ENCODE results near the gene SYN1. TPM values are rescaled to one million over a fixed set of nuclear protein-coding genes. Genes with fewer than 3 reads are reported as not detected.

Gene SYN1
- total RNA-seq, 2 donors from 2014 or later: 0.14 to 4.1 TPM

DNA sequence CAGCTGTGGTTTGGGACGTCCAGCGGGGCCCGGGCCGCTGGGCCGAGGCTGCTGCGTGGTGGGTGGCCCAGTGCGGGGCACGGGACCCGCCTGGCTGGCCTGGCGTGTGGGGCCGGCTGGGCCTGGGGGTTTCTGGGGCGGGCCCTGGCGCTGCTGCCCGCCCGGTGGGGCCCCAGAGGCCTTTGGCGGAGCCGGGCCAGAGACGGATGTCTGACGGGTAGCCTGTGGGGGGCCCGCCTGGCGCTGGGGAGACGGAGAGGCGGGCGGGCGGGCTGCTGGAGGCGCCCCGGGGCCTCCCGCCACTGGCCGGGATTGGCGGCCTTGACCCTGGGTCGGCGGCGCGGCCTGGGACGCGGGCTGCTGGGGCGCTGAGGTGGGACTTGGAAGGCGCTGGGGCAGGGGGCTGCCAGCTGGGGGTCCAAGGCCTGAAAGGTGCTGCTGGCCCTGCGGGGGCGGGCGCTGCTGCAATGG, 45.5 kb downstream of the SYN1 start:
- Histone ChIP-seq H3K27me3 (replicated peaks; ENCODE audit: insufficient read depth) (no peaks in the 10 kb centered on the region), H3K36me3 (no peaks in the 10 kb centered on the region), H3K27ac (peak overlapping the region; percentile 48 to 60), H3K9me3 (no peaks in the 10 kb centered on the region), H3K4me1 (replicated peaks) (no peaks in the 10 kb centered on the region), H3K4me3 (peak overlapping the region; percentile 12 to 18)
- intact Hi-C loops (cut with DNase I): no loop called here
- no peak for DNase-seq (ENCODE audit: low spot score)
- TF ChIP-seq POLR2A (IDR thresholded peaks at IDR 0.05) (no peak), POLR2AphosphoS5 (IDR thresholded peaks at IDR 0.05) (no peak)
- TF ChIP-seq, protein P1, sequence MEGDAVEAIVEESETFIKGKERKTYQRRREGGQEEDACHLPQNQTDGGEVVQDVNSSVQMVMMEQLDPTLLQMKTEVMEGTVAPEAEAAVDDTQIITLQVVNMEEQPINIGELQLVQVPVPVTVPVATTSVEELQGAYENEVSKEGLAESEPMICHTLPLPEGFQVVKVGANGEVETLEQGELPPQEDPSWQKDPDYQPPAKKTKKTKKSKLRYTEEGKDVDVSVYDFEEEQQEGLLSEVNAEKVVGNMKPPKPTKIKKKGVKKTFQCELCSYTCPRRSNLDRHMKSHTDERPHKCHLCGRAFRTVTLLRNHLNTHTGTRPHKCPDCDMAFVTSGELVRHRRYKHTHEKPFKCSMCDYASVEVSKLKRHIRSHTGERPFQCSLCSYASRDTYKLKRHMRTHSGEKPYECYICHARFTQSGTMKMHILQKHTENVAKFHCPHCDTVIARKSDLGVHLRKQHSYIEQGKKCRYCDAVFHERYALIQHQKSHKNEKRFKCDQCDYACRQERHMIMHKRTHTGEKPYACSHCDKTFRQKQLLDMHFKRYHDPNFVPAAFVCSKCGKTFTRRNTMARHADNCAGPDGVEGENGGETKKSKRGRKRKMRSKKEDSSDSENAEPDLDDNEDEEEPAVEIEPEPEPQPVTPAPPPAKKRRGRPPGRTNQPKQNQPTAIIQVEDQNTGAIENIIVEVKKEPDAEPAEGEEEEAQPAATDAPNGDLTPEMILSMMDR (IDR thresholded peaks at IDR 0.05): no peak
- 3% methylated on average over 18 of the region's 41 CpGs for WGBS

DNA sequence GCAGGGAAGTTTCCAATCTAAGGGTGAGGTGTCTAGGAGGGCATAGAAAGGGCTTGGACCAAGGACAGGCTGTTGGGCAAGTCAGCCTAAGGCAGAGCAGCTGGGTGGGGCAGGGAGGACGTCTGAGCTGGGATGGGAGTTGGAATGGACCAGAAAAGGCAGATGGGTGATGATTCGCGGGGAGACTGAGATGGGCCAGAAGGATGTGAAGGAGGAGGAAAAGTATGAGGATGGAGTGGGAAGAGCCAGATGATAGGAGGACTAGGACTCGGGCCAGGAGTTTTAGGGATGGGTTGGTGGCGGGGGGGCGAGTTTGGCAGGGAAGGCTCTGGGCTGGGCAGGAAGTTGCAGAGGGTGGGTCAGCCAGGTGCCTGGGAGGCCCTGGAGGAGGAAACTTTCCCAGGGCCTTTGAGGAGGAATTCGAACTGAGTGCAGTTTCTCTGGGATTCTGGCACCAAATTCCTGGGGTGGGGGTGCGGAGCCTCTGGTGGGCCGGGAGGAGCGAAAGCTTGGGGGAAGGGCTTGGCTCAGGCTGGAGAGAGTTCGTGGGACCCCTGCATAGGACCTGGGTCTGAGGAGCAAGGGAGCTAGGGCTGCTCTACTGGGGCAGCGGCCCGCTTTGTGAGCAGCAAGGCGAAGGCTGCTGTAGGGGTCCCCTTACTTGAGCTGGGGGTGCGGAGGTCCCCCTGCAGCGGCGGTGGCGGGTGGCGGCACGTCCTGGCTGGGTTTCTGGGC, 46.1 kb downstream of the SYN1 start:
- no peaks in the 10 kb centered on the region for H3K36me3 ChIP-seq
- intact Hi-C loops (cut with DNase I): no loop called here
- no peaks in the 10 kb centered on the region for H3K27me3 ChIP-seq (replicated peaks; ENCODE audit: insufficient read depth)
- 7% methylated on average over 14 of the region's 20 CpGs for WGBS
- TF ChIP-seq, protein P1 (IDR thresholded peaks at IDR 0.05): no peak
- TF ChIP-seq POLR2A (IDR thresholded peaks at IDR 0.05): no peak
- peak overlapping the region; percentile 12 to 18 for H3K4me3 ChIP-seq
- H3K27ac ChIP-seq: peak overlapping the region; percentile 48 to 60
- H3K9me3 ChIP-seq: no peaks in the 10 kb centered on the region
- H3K4me1 ChIP-seq (replicated peaks): no peaks in the 10 kb centered on the region
- DNase-seq (ENCODE audit: low spot score): peak; percentile 14

DNA sequence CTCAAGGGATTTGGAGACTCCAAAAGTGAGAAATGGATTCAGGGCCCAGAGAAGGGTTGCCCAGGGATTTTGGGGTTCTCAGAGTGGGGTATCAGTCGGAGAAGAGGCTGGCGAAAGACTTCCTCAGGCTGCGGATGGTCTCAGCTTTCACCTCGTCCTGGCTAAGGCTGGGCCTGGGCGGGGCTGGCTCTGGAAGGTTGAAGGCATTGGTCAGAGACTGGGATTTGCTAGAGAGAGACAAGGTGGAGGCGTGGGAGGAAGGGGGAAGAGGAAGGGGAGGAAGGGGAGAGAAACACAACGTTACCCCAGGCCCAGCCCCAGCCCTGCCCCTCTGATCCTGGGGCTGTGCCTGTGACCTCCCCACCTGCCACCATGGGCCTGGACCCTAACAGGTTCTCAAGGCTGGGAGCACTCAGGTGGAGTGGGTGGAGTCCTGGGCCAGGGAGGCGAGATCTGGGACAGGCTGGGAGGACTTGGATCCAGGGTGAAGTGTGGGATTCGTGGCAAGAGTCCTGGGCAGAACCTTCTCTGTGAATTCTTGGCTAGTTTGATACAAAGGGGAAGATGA, 46.8 kb downstream of the SYN1 start:
- H3K9me3 ChIP-seq: no peaks in the 10 kb centered on the region
- no peaks in the 10 kb centered on the region for H3K27me3 ChIP-seq (replicated peaks; ENCODE audit: insufficient read depth)
- TF ChIP-seq POLR2AphosphoS5 (IDR thresholded peaks at IDR 0.05) (no peak), POLR2A (IDR thresholded peaks at IDR 0.05) (no peak)
- TF ChIP-seq, protein P1 (IDR thresholded peaks at IDR 0.05): no peak
- DNase-seq (ENCODE audit: low spot score): no peak
- no peaks in the 10 kb centered on the region for H3K4me1 ChIP-seq (replicated peaks)
- 64% methylated on average over 9 of the region's 9 CpGs for WGBS
- no peak overlapping the region for H3K4me3 ChIP-seq
- intact Hi-C loops (cut with DNase I): no loop called here
- no peaks in the 10 kb centered on the region for H3K36me3 ChIP-seq
- H3K27ac ChIP-seq: no peak overlapping the region

DNA sequence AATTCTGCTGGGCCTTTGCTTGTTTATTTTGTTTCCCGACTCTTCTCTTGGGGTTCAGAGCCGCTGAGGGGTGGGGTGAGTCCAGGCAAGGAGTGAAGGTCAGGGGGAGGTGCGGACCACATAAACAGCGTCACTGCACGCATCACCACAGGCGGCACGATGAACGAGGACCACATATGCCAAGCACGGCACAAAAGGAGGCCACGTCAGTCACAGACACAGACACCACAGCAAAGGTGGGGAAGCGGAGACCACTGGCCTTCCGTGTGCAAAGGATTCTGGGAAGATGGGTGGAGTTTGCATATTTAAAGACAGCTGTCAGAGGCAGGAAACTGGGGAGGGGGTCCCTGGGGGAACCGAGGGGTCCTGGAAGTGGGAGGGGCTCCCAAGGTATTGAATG, 47.8 kb downstream of the SYN1 start:
- TF ChIP-seq, protein P1 (IDR thresholded peaks at IDR 0.05): no peak
- no peak for TF ChIP-seq POLR2A (IDR thresholded peaks at IDR 0.05)
- TF ChIP-seq POLR2AphosphoS5 (IDR thresholded peaks at IDR 0.05): no peak
- no peak overlapping the region for H3K4me3 ChIP-seq
- no peaks in the 10 kb centered on the region for H3K4me1 ChIP-seq (replicated peaks)
- no peak for DNase-seq (ENCODE audit: low spot score)
- no peaks in the 10 kb centered on the region for H3K27me3 ChIP-seq (replicated peaks; ENCODE audit: insufficient read depth)
- H3K9me3 ChIP-seq: no peaks in the 10 kb centered on the region
- H3K27ac ChIP-seq: no peak overlapping the region
- 93% methylated on average over 13 of the region's 13 CpGs for WGBS
- H3K36me3 ChIP-seq: no peaks in the 10 kb centered on the region
- intact Hi-C loops (cut with DNase I): no loop called here

DNA sequence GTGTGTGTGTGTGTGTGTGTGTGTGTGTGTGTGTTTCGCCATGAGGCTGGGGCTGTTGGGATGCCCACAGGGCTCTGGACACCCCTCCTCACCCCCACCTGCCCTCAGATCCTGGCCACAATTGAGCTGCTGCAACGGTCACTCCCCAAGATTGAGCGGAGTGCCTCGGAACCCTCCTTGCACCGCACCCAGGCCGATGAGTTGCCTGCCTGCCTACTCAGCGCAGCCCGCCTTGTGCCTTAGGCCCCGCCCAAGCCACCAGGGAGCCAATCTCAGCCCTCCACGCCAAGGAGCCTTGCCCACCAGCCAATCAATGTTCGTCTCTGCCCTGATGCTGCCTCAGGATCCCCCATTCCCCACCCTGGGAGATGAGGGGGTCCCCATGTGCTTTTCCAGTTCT, 48.4 kb downstream of the SYN1 start:
- Histone ChIP-seq H3K27me3 (replicated peaks; ENCODE audit: insufficient read depth) (no peaks in the 10 kb centered on the region), H3K9me3 (no peaks in the 10 kb centered on the region), H3K4me3 (no peak overlapping the region), H3K36me3 (no peaks in the 10 kb centered on the region), H3K27ac (no peak overlapping the region), H3K4me1 (replicated peaks) (no peaks in the 10 kb centered on the region)
- intact Hi-C loops (cut with DNase I): no loop called here
- no peak for DNase-seq (ENCODE audit: low spot score)
- no peak for TF ChIP-seq POLR2AphosphoS5 (IDR thresholded peaks at IDR 0.05)
- WGBS: 98% methylated on average over 7 of the region's 11 CpGs
